ENCODE measurements around the gene PDZD7. TPM values are rescaled to one million over a fixed set of nuclear protein-coding genes. Genes with fewer than 3 reads are reported as not detected.
A peak's percentile ranks its signal among the peaks of the same experiment; 100 is the strongest.

Gene PDZD7
- 1.9 and 2.3 TPM in 2 replicates for polyA plus RNA-seq (2012; rRNA removed)
- polyA plus RNA-seq (2012; cell fraction: cytosol; rRNA removed) = 0.95 and 1.5 TPM in 2 replicates
- 5.4 and 6.8 TPM in 2 replicates for polyA plus RNA-seq (2012; cell fraction: nucleus; rRNA removed)

- H3K4me1 ChIP-seq (ENCODE audit: control insufficient read depth in 1 of 2, insufficient read depth in 2 of 2, low read depth in 1 of 2, low read length in 1 of 2) = peaks cover 7 to 43% of the 10 kb centered on the region in 2 experiments; a peak in 2 of 4 replicates
- H3K9ac ChIP-seq = peak within 1 kb of the TSS; percentile 96
- H3K9me2 ChIP-seq = no peaks in the 10 kb centered on the region
- peaks cover 15 to 18% of the 10 kb centered on the region in 2 experiments for H3K36me3 ChIP-seq (replicated peaks in 1 of 2; ENCODE audit: control insufficient read depth in 1 of 2, insufficient read depth in 2 of 2, low read length in 1 of 2)
- DNase-seq = peak; percentile 97
- H3K27ac ChIP-seq (ENCODE audit: low read depth in 2 of 2, low read length in 1 of 2) = peak within 1 kb of the TSS; percentile 98 to 99
- peak within 1 kb of the TSS; percentile 84 to 98 for H3K4me3 ChIP-seq (ENCODE audit: low read depth in 2 of 2, low read length in 1 of 2)
- H3K9me3 ChIP-seq = no peaks in the 10 kb centered on the region
- H3K79me2 ChIP-seq (ENCODE audit: insufficient read depth) = peaks cover 41% of the 10 kb centered on the region
- H3F3A ChIP-seq (replicated peaks; ENCODE audit: insufficient read depth) = peaks cover 18% of the 10 kb centered on the region
- H3K27me3 ChIP-seq (ENCODE audit: insufficient read depth) = no peaks in the 10 kb centered on the region
- TF ChIP-seq EP300 (IDR thresholded peaks at IDR 0.05; ENCODE audit: borderline replicate concordance in 1 of 2, low read depth in 1 of 2, low read length in 1 of 2) (no peak), POLR2AphosphoS5 (IDR thresholded peaks at IDR 0.05; ENCODE audit: low read depth, low read length) (no peak), RAD21 (IDR thresholded peaks at IDR 0.05; ENCODE audit: low read length) (no peak), MEF2A (IDR thresholded peaks at IDR 0.05; ENCODE audit: borderline replicate concordance, low read depth) (no peak), CHD2 (IDR thresholded peaks at IDR 0.05; ENCODE audit: low read length, partially characterized antibody) (peak; percentile 73), RCOR1 (IDR thresholded peaks at IDR 0.05; ENCODE audit: low read length) (no peak), RFX5 (IDR thresholded peaks at IDR 0.05; ENCODE audit: low read length) (no peak), MXI1 (IDR thresholded peaks at IDR 0.05; ENCODE audit: low read depth, low read length) (peak; percentile 48; the same call in 1 of the 2 replicates), NRF1 (IDR thresholded peaks at IDR 0.05; ENCODE audit: low read depth, low read length) (peak; percentile 64), USF2 (IDR thresholded peaks at IDR 0.05; ENCODE audit: borderline replicate concordance, low read depth, low read length) (no peak), SIN3A (IDR thresholded peaks at IDR 0.05; ENCODE audit: borderline replicate concordance, low read depth, low read length) (no peak), YY1 (IDR thresholded peaks at IDR 0.05; ENCODE audit: low read depth) (no peak), JUND (IDR thresholded peaks at IDR 0.05) (no peak), FOSL2 (IDR thresholded peaks at IDR 0.05; ENCODE audit: borderline replicate concordance, low read depth) (no peak), GABPA (IDR thresholded peaks at IDR 0.05; ENCODE audit: low read depth) (no peak), ELF1 (IDR thresholded peaks at IDR 0.05) (0 out of 2 replicates have a peak, but pooled peaks have one; percentile 19), PBX3 (IDR thresholded peaks at IDR 0.05) (peak; percentile 100), SMC3 (IDR thresholded peaks at IDR 0.05; ENCODE audit: low read depth, low read length) (no peak)
- TF ChIP-seq, protein P1, sequence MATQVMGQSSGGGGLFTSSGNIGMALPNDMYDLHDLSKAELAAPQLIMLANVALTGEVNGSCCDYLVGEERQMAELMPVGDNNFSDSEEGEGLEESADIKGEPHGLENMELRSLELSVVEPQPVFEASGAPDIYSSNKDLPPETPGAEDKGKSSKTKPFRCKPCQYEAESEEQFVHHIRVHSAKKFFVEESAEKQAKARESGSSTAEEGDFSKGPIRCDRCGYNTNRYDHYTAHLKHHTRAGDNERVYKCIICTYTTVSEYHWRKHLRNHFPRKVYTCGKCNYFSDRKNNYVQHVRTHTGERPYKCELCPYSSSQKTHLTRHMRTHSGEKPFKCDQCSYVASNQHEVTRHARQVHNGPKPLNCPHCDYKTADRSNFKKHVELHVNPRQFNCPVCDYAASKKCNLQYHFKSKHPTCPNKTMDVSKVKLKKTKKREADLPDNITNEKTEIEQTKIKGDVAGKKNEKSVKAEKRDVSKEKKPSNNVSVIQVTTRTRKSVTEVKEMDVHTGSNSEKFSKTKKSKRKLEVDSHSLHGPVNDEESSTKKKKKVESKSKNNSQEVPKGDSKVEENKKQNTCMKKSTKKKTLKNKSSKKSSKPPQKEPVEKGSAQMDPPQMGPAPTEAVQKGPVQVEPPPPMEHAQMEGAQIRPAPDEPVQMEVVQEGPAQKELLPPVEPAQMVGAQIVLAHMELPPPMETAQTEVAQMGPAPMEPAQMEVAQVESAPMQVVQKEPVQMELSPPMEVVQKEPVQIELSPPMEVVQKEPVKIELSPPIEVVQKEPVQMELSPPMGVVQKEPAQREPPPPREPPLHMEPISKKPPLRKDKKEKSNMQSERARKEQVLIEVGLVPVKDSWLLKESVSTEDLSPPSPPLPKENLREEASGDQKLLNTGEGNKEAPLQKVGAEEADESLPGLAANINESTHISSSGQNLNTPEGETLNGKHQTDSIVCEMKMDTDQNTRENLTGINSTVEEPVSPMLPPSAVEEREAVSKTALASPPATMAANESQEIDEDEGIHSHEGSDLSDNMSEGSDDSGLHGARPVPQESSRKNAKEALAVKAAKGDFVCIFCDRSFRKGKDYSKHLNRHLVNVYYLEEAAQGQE (IDR thresholded peaks at IDR 0.05; ENCODE audit: low read depth, low read length) = no peak
- TF ChIP-seq, protein P2, sequence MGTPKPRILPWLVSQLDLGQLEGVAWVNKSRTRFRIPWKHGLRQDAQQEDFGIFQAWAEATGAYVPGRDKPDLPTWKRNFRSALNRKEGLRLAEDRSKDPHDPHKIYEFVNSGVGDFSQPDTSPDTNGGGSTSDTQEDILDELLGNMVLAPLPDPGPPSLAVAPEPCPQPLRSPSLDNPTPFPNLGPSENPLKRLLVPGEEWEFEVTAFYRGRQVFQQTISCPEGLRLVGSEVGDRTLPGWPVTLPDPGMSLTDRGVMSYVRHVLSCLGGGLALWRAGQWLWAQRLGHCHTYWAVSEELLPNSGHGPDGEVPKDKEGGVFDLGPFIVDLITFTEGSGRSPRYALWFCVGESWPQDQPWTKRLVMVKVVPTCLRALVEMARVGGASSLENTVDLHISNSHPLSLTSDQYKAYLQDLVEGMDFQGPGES (IDR thresholded peaks at IDR 0.05; ENCODE audit: low read depth, low read length) = peak; percentile 81
- TF ChIP-seq, protein P3, sequence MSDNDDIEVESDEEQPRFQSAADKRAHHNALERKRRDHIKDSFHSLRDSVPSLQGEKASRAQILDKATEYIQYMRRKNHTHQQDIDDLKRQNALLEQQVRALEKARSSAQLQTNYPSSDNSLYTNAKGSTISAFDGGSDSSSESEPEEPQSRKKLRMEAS (IDR thresholded peaks at IDR 0.05; ENCODE audit: low read depth) = peak; percentile 48; the same call in 1 of the 2 replicates
- TF ChIP-seq, protein P4, sequence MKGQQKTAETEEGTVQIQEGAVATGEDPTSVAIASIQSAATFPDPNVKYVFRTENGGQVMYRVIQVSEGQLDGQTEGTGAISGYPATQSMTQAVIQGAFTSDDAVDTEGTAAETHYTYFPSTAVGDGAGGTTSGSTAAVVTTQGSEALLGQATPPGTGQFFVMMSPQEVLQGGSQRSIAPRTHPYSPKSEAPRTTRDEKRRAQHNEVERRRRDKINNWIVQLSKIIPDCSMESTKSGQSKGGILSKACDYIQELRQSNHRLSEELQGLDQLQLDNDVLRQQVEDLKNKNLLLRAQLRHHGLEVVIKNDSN (IDR thresholded peaks at IDR 0.05; ENCODE audit: borderline replicate concordance, low read depth) = no peak
- H4K20me1 ChIP-seq (ENCODE audit: insufficient read depth) = peaks cover 32% of the 10 kb centered on the region
- ChIA-PET CTCF (interaction anchor here (0.7 to 15.0 kb wide), 14 partner anchors 10 to 360 kb away, joined by 3 to 198 read pairs (median 8); partner anchors contain the start of gene LZTS2), POLR2A (interaction anchor here (1.2 to 2.7 kb wide), 4 partner anchors 12 to 44 kb away, joined by 3 to 16 read pairs (median 6); partner anchors contain the start of genes LZTS2 and MRPL43)
- H3K4me2 ChIP-seq = peak within 1 kb of the TSS; percentile 94
- H2AFZ ChIP-seq (ENCODE audit: low read depth) = peak within 1 kb of the TSS; percentile 89
- WGBS (ENCODE audit: low lambda C conversion rate) = under 1% methylated on average over 23 of the region's 38 CpGs
Observed at GRCh38 chr10:101031128-101031795, at the start of gene PDZD7, which contains the start of gene SFXN3. Gene PDZD7, minus strand, starts transcription at chr10:101031129. Its CDS starts 910 bp downstream, at chr10:101030219. Gene SFXN3, plus strand, starts transcription at chr10:101031234. Its CDS starts 3,461 bp downstream, at chr10:101034695.
